GM12878 (cell line): ENCODE measurements around the gene ARVCF. TPM values are rescaled to one million over a fixed set of nuclear protein-coding genes. Genes with fewer than 3 reads are reported as not detected.

ENCODE experiments used
- ATAC-seq: fragments of 200-7000 bp; cut with Tn5 transposase; 3 replicates; pipeline ENCODE4 v1.9.1; 2020; ENCODE audit warnings: mild to moderate bottlenecking, moderate library complexity
- BruUV-seq: library from RNA; stranded (reverse); fragments of 400-500 nt; replicated peaks from 2 replicates; lab custom pipeline; 2021; lab: Mats Ljungman, UMichigan
- CTCF ChIA-PET: fragments of 300-600 bp; sonication (Branson Sonifier 250); formaldehyde crosslinking; extraction: SDS; loops from one replicate; lab custom pipeline; 2021; ENCODE audit warnings: inconsistent platforms; lab: Yijun Ruan, JAX
- POLR2A ChIA-PET: fragments of 350-600 bp; formaldehyde crosslinking; extraction: SDS; loops from one replicate; lab custom pipeline; 2021; ENCODE audit warnings: inconsistent platforms; lab: Charles Lee
- RAD21 ChIA-PET: fragments of 300-600 bp; sonication (Branson Sonifier 250); formaldehyde crosslinking; loops from one replicate; lab custom pipeline; 2023; ENCODE audit warnings: antibody characterized with exemption; ENCODE audit not compliant: unreplicated experiment; lab: Charles Lee
- SMC1A ChIA-PET: fragments of 300-600 bp; sonication (Branson Sonifier 250); formaldehyde crosslinking; loops from one replicate; lab custom pipeline; 2023; ENCODE audit not compliant: unreplicated experiment, uncharacterized antibody; lab: Charles Lee
- DNase-seq: peaks from one replicate; pipeline ENCODE4 v3.0.0-alpha.2; 2011; ENCODE audit warnings: low read depth, low spot score
- FAIRE-seq: peaks from 3 replicates; lab custom pipeline; 2011; peaks lifted over from hg19 to GRCh38; lab: Jason Lieb, UNC
- H2AFZ ChIP-seq: 2 replicates; pipeline ENCODE4 v1.6.0; 2011; ENCODE audit warnings: low read depth, low read length, control low read depth; ENCODE audit not compliant: control insufficient read depth
- H3K27ac ChIP-seq: 2 replicates; pipeline ENCODE4 v1.5.1; 2011; ENCODE audit warnings: control low read depth; ENCODE audit not compliant: control insufficient read depth, insufficient read depth
- H3K27me3 ChIP-seq, 2 experiments: replicated peaks in 1 of 2; 2 replicates each; pipeline versions ENCODE4 v1.6.0 to v1.6.1; 2011; ENCODE audit warnings: low read length in 1 of 2; ENCODE audit not compliant: control insufficient read depth in 2 of 2, insufficient read depth in 2 of 2
- H3K36me3 ChIP-seq, 2 experiments: 2 replicates each; pipeline ENCODE4 v1.5.1; 2011; ENCODE audit warnings: low read length in 1 of 2; ENCODE audit not compliant: control insufficient read depth in 2 of 2, insufficient read depth in 2 of 2
- H3K4me1 ChIP-seq: 2 replicates; pipeline ENCODE4 v1.6.1; 2011; ENCODE audit warnings: mild to moderate bottlenecking, low read length, moderate library complexity, mixed read lengths; ENCODE audit not compliant: control insufficient read depth, insufficient read depth
- H3K4me2 ChIP-seq: 2 replicates; pipeline ENCODE4 v1.6.0; 2011; ENCODE audit warnings: control low read depth; ENCODE audit not compliant: control insufficient read depth, insufficient read depth
- H3K4me3 ChIP-seq: fragments of 200-600 bp; sonication (generic); 2 replicates; pipeline ENCODE4 v1.5.1; 2016
- H3K79me2 ChIP-seq: 2 replicates; pipeline ENCODE4 v1.6.0; 2011; ENCODE audit warnings: low read length; ENCODE audit not compliant: control insufficient read depth, insufficient read depth
- H3K9ac ChIP-seq: 2 replicates; pipeline ENCODE4 v1.8.0; 2011; ENCODE audit warnings: low read length, control low read depth, mixed read lengths; ENCODE audit not compliant: control insufficient read depth, insufficient read depth
- H3K9me3 ChIP-seq: replicated peaks from 3 replicates; pipeline ENCODE4 v1.5.1; 2011; ENCODE audit warnings: mild to moderate bottlenecking, low read length; ENCODE audit not compliant: control insufficient read depth, insufficient read depth
- H4K20me1 ChIP-seq: 2 replicates; pipeline ENCODE4 v1.6.0; 2011; ENCODE audit not compliant: control insufficient read depth, insufficient read depth
- BHLHE40 ChIP-seq, 2 experiments: fragments of 450-650 bp in 1 of 2; IDR thresholded peaks; 2 replicates each; pipeline ENCODE4 v1.6.1; 2011 to 2017; ENCODE audit warnings: low read depth in 2 of 2, borderline replicate concordance in 1 of 2, improper control_type of control experiment in 1 of 2, low read length in 1 of 2, mild to moderate bottlenecking in 1 of 2
- CEBPB ChIP-seq, 2 experiments: fragments of 150-350 bp in 1 of 2; IDR thresholded peaks; 2 replicates each; pipeline ENCODE4 v1.6.1; 2012 to 2014; ENCODE audit warnings: low read depth in 2 of 2, low read length in 2 of 2, borderline replicate concordance in 1 of 2, inconsistent platforms in 1 of 2
- DPF2 ChIP-seq: fragments of 450-650 bp; IDR thresholded peaks from 2 replicates; pipeline ENCODE4 v1.6.1; 2017; ENCODE audit warnings: mild to moderate bottlenecking
- ETV6 ChIP-seq, 2 experiments: fragments of 450-650 bp in 1 of 2; IDR thresholded peaks in 1 of 2; conservative IDR thresholded peaks in 1 of 2; 2 replicates each; pipeline ENCODE4 v1.6.1; 2014; ENCODE audit warnings: antibody characterized with exemption in 1 of 2, borderline replicate concordance in 1 of 2, low read depth in 1 of 2, mild to moderate bottlenecking in 1 of 2, moderate library complexity in 1 of 2
- FOXM1 ChIP-seq: IDR thresholded peaks from 2 replicates; pipeline ENCODE4 v1.6.1; 2012; ENCODE audit warnings: low read depth, mild to moderate bottlenecking, inconsistent platforms, low read length, moderate library complexity
- HDAC6 ChIP-seq: fragments of 200-600 bp; sonication (generic); IDR thresholded peaks from one replicate; pipeline ENCODE4 v1.8.0; 2017; ENCODE audit warnings: antibody characterized with exemption; ENCODE audit not compliant: unreplicated experiment
- HDGF ChIP-seq: fragments of 450-650 bp; IDR thresholded peaks from 2 replicates; pipeline ENCODE4 v1.6.1; 2016; ENCODE audit warnings: antibody characterized with exemption
- IRF4 ChIP-seq: IDR thresholded peaks from 2 replicates; pipeline ENCODE4 v1.6.1; 2011; ENCODE audit warnings: low read depth, low read length
- MTA2 ChIP-seq: fragments of 450-650 bp; IDR thresholded peaks from 2 replicates; pipeline ENCODE4 v1.6.1; 2016; ENCODE audit warnings: low read depth, mild to moderate bottlenecking, moderate library complexity
- RELB ChIP-seq: fragments of 450-650 bp; IDR thresholded peaks from 2 replicates; pipeline ENCODE4 v1.6.1; 2017; ENCODE audit warnings: low read depth, mild to moderate bottlenecking, moderate library complexity
- SUZ12 ChIP-seq: fragments of 200-600 bp; sonication (generic); IDR thresholded peaks from one replicate; pipeline ENCODE4 v1.6.1; 2018; ENCODE audit warnings: antibody characterized with exemption, mild to moderate bottlenecking; ENCODE audit not compliant: unreplicated experiment
- TBL1XR1 ChIP-seq: IDR thresholded peaks from 2 replicates; pipeline ENCODE4 v1.6.1; 2012; ENCODE audit warnings: low read depth, low read length, improper control_type of control experiment
- USF2 ChIP-seq: IDR thresholded peaks from 2 replicates; pipeline ENCODE4 v1.6.1; 2011; ENCODE audit warnings: low read depth, low read length, improper control_type of control experiment, borderline replicate concordance
- ZBTB40 ChIP-seq: fragments of 450-650 bp; IDR thresholded peaks from 2 replicates; pipeline ENCODE4 v1.6.1; 2016; ENCODE audit warnings: mild to moderate bottlenecking, moderate library complexity, borderline replicate concordance
- ZNF207 ChIP-seq: fragments of 450-650 bp; IDR thresholded peaks from 2 replicates; pipeline ENCODE4 v1.6.1; 2014; ENCODE audit warnings: antibody characterized with exemption, mild to moderate bottlenecking, borderline replicate concordance
- ZZZ3 ChIP-seq: IDR thresholded peaks from 2 replicates; pipeline ENCODE4 v1.6.1; 2011; ENCODE audit warnings: low read depth; ENCODE audit not compliant: control insufficient read depth, insufficient read length
- WGBS: methylation state at CpG from one replicate; pipeline ENCODE4 v1.1.6; 2016; ENCODE audit warnings: low lambda C conversion rate; ENCODE audit not compliant: insufficient replicate concordance, insufficient coverage; ENCODE audit errors: missing lambda C conversion rate; 5-methylcytosine and 5-hydroxymethylcytosine counted together
- in situ Hi-C: fragments of 300-500 bp; cut with MboI; formaldehyde crosslinking; loops from 9 replicates; pipeline ENCODE4 v1.14.3; 2018; ENCODE audit warnings: mixed read lengths
- intact Hi-C: fragments of 100-400 bp; cut with micrococcal nuclease; formaldehyde crosslinking; loops from one replicate; pipeline ENCODE4 v1.14.2; 2022; ENCODE audit not compliant: unreplicated experiment
- polyA plus RNA-seq, 11 experiments: library from polyadenylated mRNA; depleted of rRNA in 4 of 11; unstranded in 6 of 11; stranded (reverse) in 5 of 11; fragments of >200 nt; fragmentation: Nextera tagmentation in 4 of 11; fragmentation: Illumina TruSeq in 1 of 11; extraction: Ambion mirVana in 4 of 11; extraction: Trizol in 1 of 11; gene quantifications; 1 replicate in 1 of 11; 2 replicates in 10 of 11; pipeline versions ENCODE4 v1.2.1 to v1.2.3, GENCODE V29; 2011 to 2016; ENCODE audit warnings: inconsistent platforms in 2 of 11, missing spikeins in 2 of 11, low read depth in 1 of 11
- total RNA-seq, 4 experiments: library from RNA; depleted of rRNA in 3 of 4; stranded (reverse); fragments of >200 nt in 3 of 4; fragmentation: Illumina TruSeq in 1 of 4; extraction: Trizol in 1 of 4; gene quantifications; 2 replicates each; pipeline versions ENCODE4 v1.2.1 to v1.2.3, GENCODE V29; 2013 to 2021

The ARVCF gene
- total and polyA plus RNA-seq, 10 of the 15 experiments (the other 5 are each of a cell fraction or from before 2014, with no cell fraction given): 0.13 to 1.9 (median 1.0) TPM; not detected in 2

- no peaks in the 10 kb centered on the region for H3K9me3 ChIP-seq
- no peak overlapping the region for H2AFZ ChIP-seq
- 70% methylated on average over 11 of the region's 11 CpGs for WGBS
- peak overlapping the region; percentile 81 for H3K27ac ChIP-seq
- SMC1A ChIA-PET: interaction anchor here (1.2 kb wide), 1 partner anchor 107 kb away, joined by 3 read pairs; no protein-coding TSS in a partner anchor
- POLR2A ChIA-PET: interaction anchor here (0.6 to 1.2 kb wide), 2 partner anchors 64 to 80 kb away, joined by 3 to 4 read pairs; no protein-coding TSS in a partner anchor
- H4K20me1 ChIP-seq: no peaks in the 10 kb centered on the region; the same call in 1 of the 2 replicates
- no peak for FAIRE-seq
- ATAC-seq: no peak
- intact Hi-C loops (loop anchor here (10.0 kb wide), 1 partner anchor 52 kb away; no protein-coding TSS in a partner anchor), in situ Hi-C loops (no loop called here)
- CTCF ChIA-PET: interaction anchor here (0.7 to 1.7 kb wide), 7 partner anchors 9 to 292 kb away, joined by 3 to 5 read pairs (median 3); no protein-coding TSS in a partner anchor
- peaks cover 0 to 3% of the 10 kb centered on the region in 2 experiments; a peak in 2 of 4 replicates for H3K27me3 ChIP-seq
- BruUV-seq: no TSS peak
- H3K9ac ChIP-seq: peak overlapping the region; percentile 86
- RAD21 ChIA-PET: interaction anchor here (1.2 kb wide), 1 partner anchor 57 kb away, joined by 5 read pairs; no protein-coding TSS in a partner anchor
- H3K4me2 ChIP-seq: peak overlapping the region; percentile 100
- peaks cover 13% of the 10 kb centered on the region for H3K4me1 ChIP-seq
- H3K79me2 ChIP-seq: peaks cover 23% of the 10 kb centered on the region
- DNase-seq: no peak
- H3K36me3 ChIP-seq: no peaks in the 10 kb centered on the region; a peak in 1 of 4 replicates
- peak overlapping the region; percentile 99 for H3K4me3 ChIP-seq
- TF ChIP-seq ZBTB40 (no peak), DPF2 (no peak), SUZ12 (no peak), MTA2 (no peak), BHLHE40 (IDR thresholded peaks at IDR 0.05; ENCODE audit: borderline replicate concordance in 1 of 2, low read depth in 2 of 2, low read length in 1 of 2) (no peak), HDGF (no peak), HDAC6 (no peak), ETV6 (conservative IDR thresholded peaks at IDR 0.05 in 1 of 2, IDR thresholded peaks at IDR 0.05 in 1 of 2; ENCODE audit: borderline replicate concordance in 1 of 2, low read depth in 1 of 2) (no peak), ZZZ3 (no peak), FOXM1 (no peak), TBL1XR1 (no peak), USF2 (no peak), RELB (no peak), IRF4 (no peak), CEBPB (IDR thresholded peaks at IDR 0.05; ENCODE audit: borderline replicate concordance in 1 of 2, low read depth in 2 of 2, low read length in 2 of 2) (no peak), ZNF207 (no peak)
Measured at GRCh38 chr22:20022231-20022977, 5.8 kb upstream of the ARVCF start.
